Mesenteric fat pad (tissue), 1 donor: ENCODE results near the gene IL4I1. TPM values are rescaled to one million over a fixed set of nuclear protein-coding genes. Genes with fewer than 3 reads are reported as not detected.
"Not testable (repeated sequence)": the region's sequence is repeated elsewhere in the genome, so short reads cannot be mapped to it uniquely, and the experiment has no call there.

Experiments
- DNase-seq: peaks from one replicate; pipeline ENCODE4 v3.0.0-alpha.2; 2020; ENCODE audit warnings: low spot score
- total RNA-seq: library from RNA; stranded (reverse); fragmentation: NEBNext Ultra II Directional; extraction: Animal tissue kit (Norgen Biotek cat#: 25700); gene quantifications from one replicate; pipeline ENCODE4 v1.2.1, GENCODE V29; 2021
- donor health status: DM: yes; HTN: yes; CAD: no.

IL4I1 gene
- total RNA-seq, 1 donor from 2014 or later: 2.3 TPM

DNA sequence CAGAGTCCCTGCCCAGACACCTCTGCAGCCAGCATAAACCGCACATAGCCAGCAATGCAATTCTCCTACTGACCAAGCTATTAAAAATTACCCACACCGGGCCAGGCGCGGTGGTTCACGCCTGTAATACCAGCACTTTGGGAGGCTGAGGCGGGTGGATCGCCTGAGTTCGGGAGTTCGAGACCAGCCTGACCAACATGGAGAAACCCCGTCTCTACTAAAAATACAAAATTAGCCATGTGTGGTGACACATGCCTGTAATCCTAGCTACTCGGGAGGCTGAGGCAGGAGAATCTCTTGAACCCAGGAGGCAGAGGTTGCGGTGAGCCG, 28.2 kb upstream of the IL4I1 start:
- not testable (repeated sequence) for DNase-seq

DNA sequence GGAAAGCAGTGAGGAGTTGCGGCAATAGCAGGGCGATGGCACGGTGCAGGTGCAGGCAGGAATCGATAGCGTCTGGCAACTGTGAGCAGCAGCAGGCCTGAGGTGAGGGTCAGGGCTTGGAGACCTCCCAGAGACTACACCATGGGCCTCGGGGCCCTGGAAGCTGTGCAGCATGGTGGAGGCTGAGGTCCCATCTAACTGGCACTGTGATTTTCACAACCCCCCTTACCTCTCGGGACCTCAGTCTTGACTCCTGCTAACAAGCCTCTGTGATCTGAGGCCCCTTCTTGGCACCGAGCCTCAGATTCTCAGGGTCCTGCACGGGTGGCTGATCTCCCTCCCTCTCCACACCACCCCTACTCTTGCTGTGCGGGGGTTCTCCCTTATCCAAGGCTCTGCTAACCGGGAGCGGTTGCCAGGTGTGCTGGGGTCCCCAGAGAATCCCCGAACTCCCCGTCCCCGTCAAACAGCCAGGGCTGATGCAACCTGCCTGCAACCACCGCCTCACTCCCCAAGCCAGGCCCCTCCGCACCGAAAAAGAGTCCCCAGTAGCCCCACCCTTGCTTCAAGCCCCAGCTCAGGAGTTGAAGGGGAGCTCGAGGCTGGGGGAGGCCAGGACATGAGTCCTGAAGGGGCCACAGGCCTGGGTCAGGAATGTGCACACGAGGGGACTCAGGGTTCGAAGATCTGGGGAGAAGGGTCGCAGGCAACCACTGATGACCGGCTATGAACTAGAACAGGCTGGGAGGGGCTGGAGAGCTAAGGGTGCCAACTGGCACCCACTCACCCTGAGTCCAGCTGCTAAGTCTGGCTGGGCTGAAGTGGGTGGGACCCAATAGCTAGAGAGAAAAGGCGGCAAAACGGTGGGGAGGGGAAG, 27.6 kb upstream of the IL4I1 start:
- DNase-seq: no peak

DNA sequence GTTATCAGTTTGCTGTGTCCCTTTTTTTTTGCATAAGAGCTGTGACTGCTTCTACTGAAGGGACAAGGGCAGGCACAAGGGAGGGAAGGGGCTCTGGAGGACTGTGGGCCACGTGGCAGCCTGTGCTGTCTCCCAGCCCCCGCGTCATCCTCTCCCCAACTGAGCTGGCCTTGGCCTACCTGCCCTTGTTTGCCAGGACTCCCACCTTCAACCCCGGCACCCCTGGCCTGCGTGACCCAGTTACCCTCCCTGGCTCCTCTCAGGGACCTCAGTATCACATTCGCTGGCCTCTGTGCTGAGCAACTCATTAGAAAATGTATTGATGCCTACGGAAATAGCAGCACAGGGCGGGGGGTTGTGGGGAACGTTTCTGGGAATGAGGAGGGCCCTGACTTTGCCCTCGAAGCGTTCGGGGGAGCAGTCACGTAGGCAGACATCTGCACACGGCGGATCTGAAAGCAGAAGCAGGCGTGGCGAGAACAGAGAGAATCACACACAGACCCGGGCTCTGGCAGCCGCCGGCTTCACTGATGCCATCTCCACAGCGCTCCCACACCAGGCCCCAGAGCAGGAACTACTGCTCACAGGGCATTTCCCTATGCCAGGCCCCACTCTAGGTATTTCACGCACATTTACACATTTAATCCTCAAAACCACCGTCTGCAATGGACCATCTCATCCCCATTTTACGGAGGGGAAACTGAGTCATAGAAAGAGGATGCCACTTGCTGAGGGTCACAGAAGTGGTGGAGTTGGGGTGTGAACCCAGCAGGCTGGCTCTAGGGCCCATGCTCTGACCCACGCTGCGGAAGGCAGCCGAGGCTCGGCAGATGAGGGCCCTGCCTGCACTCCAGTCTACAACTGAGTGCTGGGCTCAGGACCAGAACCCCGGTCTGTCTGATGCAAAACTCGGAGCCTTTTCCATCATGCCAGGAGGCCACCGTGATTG, 26.6 kb upstream of the IL4I1 start:
- DNase-seq: no peak

DNA sequence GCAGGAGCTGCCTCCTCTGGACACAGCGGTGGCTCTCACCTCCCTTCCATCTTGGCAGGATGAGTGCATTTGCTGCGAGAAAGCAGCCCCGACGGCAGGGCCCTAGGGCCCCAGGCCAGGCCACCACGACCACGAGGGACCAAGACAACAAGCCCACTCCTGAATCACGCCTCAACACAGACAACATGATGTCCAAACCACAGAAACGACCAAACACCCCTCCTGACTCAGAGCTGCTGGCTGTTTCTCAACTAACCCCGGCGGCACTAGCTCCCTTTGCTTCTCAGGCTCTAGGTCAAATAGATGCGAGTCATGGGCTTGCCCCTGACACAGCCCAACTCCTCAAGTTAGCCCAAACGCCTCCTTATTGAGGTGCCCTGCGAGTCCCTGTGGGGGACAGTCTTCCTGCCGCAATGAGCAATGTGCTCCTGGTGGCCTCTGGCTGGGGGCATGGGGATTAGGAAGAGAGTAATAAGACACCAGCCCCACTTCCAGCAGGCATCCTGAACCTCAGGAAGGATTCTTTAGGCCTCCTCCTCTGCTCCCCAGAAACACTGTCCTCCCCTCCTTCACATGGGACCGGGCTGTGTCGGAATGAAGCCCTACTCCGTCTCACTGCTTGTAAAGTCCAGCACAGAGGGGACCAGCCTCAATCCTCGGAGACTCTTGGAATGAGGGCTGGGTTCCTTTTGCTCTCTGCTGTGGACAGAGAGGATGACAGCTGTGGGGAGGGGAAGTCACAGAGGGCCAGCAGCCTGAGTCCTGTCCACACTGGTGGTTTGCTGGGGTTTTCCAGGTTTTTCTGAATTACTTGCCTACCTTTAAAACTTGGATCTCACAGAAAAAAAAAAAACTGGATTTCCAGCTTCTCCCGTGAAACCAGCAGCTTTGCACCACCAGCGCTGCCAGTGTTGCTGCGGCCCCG, 25.4 kb upstream of the IL4I1 start:
- DNase-seq: no peak

DNA sequence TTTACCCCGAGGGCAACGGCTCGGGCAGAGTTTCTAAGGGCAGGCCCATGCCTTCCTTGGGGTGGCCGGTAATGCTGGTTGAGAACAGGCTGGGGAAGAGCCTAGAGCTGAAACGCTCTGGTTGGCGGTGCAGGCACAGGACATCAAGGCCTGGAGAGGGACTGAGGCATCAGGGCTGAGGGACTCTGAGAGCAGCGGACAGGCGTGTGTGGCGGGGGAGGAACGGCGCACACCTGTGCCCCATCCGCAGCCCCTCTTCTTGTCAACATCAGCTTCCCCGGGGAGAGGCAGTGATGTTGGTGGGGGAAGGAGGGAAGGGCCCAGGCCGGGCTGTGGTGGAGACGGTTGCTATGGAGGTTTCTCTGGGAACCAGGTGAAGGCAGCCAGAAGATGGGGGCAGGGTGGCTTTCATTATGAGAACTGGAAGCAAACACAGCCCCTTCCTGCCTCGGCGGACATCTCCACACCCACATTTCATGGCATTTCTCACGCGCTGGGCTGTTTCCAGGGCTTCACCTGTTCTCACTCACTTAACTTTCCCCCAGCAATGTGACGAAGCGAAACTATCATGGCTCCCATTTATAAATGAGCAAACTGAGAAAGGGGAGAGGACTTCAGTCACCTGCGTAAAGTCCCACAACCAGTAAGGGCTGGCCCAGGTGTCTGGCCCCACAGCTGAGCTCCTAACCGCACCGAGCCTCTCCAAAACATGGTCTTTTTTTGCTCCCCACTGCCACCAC, 24.1 kb upstream of the IL4I1 start:
- DNase-seq: no peak

DNA sequence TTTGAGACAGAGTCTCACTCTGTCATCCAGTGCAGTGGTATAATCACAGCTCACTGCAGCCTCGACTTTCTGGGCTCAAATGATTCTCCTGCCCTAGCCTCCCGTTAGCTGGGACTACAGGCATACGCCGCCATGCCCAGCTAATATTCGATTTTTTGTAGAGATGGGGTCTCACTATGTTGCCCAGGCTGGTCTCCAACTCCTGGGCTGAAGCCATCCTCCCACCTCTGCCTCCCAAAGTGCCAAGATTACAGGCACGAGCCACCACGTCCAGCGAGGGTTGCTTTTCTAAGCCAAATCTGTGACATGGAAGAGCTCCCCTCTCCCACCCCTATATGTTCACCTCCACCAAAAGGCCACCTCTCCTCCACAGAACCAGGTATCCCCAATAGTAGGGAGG, 21.4 kb upstream of the IL4I1 start:
- no peak for DNase-seq

DNA sequence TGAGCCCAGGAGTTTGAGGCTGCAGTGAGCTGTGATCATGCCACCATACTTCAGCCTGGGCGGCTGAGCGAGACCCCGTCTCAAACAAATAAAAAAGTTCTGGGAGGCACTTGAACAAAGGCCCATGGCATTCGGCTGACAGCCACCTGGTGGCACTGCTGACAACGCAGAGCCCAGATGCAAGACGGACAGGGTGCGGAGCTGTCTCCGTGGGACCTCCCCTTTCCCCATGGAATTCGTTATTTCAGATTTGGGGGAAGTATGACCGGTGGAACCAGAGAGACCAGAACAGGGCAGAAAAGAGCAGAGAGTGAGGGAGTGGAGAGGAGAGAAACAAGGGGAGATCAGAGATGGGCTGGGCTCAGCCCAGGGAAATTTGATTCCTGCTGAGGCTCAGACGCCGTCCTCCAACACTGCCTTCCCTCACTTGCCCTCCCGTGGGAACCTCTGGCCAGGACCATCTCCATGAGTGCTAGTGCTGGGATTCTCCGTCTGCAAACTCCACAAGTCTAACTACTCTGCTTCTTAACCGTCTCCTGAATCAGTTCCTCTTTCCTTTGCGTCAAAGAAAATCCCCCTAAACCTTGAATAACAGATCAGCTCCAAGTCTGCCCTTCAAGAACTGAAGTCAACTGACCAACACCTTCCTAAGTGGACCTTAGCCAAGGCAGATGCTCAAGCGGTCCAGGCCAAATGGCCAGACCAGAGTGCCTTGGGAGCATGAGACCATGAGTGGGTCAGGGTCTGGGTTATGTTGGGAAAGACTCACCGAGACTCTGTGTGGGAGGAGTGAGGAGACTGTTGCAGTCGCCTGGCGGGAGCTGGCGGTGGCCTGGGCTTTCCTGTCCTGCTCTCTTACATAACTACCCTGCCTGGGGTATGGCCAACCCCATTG, 20.4 kb upstream of the IL4I1 start:
- DNase-seq: no peak

DNA sequence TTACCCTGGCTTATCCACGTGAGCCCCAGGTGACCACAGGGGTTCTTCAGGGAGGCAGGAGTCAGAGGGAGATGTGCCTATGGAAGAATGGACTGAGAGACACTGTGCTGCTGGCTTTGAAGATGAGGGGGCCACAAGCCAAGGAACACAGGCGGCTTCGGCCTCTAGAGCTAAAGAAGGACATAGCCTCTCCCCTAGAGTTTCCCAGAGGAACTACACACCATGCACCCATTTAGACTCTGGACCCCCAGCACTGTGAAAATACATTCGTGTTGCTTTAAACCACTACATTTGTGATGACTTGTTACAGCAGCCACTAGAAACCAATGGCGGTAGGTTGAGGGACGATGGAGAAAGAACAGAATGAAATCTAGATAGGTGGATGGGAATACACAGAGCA, 18.6 kb upstream of the IL4I1 start:
- no peak for DNase-seq

DNA sequence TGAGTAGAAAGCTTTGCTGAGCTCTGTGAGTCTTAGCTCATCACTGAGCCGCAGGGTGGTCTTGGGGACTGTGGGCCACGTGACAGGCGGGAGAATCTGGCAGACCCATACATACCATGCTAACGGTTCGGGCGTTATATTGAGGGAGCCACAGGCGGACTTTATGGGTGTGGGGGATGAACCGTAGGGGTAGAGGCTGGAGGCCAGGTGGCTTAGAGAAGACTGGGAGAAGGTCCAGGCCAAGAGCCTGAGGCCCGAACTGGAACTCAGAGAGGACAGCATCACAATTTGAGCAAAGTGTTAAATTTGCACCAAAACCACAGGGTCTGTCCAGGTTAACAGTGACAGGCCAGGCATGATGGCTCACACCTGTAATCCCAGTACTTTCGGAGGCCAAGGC, 17.0 kb upstream of the IL4I1 start:
- no peak for DNase-seq

DNA sequence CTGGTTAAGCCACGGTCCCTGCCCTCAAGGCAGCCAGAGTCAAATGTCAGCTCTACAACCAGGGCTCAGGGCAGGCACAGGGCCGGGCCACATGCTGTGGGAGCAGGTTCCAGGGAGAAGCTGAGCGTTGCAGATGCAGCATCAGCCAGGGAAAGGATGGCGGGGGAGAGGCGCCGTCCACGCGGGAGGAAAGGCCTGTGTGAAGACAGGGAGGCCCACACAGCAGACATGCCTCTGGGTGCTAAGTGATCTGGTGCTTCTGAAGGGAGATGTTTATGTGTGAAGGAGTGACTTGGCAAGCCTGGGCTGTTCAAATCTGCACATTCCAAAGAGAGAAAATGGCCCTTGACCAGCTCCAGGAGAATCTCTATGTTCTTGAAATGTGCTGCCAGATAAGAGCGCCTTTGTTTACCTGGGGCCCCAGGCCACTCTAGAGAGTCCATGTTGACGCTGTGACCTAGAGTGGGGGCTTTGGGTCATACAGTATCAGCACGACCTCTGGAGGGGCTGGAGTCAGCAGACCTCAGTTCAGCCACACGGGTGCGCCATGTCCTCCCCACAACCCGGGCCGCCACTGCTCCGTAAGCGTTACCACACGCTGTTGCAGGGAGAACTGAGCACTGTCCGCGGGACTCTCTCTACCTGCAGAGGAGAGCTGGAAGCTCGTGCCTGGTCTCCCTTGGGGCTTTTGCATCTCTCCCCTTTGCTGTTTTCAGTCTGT, 16.4 kb upstream of the IL4I1 start:
- no peak for DNase-seq

DNA sequence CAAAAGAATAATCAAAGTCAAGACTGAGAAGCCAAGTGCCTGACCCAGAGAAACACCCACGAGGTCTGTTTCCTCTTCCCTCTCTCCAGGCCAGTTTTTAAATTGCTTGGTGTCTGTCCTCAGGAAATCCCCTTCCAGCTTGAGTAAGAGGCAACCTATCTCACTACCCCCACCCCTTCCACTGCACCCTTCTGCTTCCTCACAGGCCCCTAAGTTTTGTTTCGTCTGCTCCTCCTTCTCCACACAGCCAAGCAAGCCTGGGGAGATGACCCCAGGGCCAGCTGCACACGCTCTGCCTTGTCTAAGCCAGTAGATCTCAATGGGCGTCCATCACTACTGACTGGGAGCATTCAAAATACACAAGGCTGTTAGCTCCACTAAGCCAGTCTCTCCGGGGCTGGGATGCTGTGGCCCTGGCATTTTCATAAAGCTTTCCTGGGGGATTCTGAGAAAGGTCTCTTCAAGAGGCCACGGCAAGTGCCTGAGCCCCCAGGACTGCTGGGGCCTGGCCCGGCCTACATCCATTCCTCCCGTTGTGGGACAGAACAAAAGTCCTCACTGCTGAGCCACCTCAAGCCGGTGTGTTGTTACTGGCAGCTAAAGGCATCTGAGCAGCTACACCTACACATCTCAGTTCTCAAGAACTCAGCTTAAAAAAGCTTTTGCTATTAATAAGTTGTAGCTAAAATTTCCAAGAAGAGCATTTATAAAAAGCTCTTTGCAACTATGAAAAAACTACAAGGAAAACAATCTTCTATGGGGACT, 14.9 kb upstream of the IL4I1 start:
- DNase-seq: no peak

DNA sequence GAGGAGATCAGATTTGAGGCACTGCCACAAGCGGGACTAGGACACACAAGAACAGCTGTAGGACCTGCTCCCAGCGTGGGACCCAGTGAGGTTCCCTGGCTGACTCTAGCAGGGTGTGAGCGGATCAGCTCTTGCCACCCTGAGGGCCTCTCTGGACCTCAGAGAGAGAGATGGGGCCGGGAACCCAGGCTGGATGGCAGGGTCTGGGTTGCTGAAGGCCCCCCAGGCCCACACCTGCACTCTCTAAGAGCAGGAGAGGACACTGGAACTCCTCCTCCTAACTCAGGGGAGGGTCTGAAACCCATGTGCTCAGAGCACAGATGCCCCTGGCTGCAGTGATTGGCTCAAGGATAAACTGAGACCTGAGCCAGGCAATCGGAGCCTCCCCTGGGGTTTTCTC, 13.5 kb upstream of the IL4I1 start:
- DNase-seq: no peak

DNA sequence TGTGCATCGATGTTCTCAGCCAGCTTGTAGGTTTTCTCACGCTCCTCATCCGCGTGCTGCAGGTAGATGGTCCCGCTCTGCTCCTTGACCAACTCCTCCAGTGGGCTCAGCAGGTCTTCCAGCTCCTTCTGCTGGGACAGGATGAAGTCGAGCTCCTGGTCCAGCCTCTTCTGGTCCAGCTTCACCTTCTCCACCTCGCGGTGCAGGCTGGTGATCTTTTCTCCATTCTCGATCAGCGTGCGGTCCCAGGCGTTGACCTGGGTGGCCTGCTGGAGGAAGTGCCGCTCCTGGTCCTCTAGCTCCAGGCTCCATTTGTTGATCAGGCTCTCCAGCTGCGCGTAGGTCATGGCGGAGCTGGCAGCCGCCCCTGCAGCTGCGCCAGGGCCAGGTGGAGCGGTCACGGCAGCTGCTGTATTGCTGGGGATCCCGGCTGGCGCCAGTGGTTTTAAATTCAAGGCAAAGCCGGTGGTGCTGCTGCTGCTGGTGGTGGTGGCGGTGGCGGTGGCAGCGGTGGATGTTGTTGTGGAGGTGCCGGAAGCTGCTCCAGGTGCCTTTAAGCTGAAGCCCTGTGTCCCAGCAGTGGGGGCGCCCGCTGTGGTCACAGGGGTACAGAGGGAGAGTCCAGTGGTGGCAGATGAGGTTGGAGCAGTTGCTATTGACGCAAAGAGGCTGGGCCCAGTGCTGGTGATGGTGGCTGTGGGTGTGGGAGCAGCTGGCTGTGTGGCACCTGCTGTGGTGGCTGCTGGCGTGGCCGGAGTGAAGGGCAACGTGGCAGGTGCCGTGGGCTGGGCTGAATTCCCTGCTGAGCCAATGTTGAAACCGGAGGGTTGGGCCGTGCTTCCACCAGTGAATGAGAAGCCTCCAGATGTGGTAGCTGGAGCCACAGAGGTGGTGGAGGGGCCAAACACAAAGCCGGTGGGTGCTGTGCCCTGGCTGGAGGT, 12.1 kb upstream of the IL4I1 start:
- no peak for DNase-seq

DNA sequence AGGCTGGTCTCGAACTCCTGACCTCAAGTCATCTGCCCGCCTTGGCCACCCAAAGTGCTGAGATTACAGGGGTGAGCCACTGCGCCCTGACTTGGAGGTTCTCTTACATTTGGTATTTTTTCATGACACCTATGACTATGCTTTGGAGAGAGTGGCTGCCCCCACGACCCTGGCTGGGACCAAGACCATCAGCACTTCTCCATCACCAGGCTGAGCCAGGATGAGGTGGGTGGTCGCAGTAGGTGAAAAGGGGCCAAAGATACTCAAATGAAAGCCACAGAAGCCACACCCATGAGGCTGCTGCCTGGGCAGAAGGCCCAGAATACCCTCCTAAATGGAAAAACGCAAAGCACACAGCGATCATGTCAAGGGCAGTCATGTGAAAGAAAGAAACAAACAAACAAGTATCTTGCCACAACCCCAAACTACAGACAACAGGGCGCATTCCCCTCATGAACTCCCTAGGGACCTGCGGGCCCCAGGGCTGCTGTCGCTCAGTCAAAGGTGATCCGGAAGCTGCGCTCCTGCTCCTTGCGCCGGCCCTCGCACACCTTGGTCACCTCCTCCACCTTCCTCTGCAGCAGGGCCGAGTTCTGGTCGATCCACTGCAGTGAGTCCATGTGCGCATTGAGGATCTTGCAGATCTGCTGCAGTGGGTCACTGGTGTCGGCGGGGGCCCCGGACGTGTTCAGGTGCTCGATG, 11.2 kb upstream of the IL4I1 start:
- no peak for DNase-seq

DNA sequence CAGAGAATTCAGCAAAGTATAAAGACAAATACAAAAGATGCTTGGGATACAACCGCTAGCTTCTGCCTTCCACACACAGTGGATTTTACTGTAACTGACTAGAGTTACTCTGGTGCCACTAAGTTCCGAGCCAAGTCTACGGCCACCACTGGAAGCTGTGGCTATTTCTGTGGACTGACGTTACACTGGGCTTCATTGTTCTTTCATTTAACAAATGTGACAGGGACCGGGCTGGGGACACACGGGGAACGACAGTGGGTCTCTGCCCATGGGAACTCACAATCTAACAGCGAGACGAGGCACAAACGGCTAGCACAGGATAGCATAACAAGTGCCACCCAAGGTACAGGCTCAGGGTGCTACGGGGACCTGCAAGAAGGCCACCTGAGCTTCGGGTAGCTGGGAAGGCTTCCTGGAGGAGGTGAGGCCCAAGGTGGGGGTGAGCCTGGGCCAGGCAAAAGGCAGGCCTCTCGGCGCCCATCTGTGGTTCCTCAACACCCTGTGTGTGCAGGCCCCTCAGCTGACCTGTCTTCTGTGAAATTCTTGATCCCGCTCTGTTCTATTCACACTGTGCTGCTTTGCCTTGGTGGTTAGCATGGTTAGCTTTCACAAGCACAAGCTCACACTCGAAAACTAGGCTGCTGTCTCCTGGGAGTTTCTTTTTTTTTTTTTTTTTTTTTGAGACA, 10.3 kb upstream of the IL4I1 start:
- no peak for DNase-seq

DNA sequence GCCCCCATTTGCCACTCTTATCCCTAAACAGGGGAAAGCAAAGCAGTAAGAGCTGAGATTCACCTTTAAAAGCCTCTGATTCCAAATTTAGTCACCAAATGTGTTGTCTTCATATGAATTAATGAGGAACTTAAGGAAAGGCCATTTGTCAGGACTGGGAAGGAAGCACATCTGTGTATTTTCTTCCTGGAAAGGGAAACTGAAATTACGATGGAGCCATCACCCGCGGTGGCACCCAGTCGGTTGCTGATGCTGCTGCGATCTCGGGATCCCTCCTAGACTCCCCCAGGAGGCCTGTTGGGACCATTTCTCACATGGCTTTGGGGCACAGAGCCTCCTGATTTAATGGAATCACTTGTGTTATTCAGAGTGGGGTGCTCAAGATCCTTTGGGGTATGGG, 7.4 kb upstream of the IL4I1 start:
- DNase-seq: no peak
